ENCODE measurements around the gene IL11. TPM values are rescaled to one million over a fixed set of nuclear protein-coding genes. Genes with fewer than 3 reads are reported as not detected.
"Not testable (repeated sequence)": the region's sequence is repeated elsewhere in the genome, so short reads cannot be mapped to it uniquely, and the experiment has no call there.

The IL11 gene
- total and polyA plus RNA-seq, 4 donors, result 0.26 to 0.74 (median 0.41) TPM; not detected in 1

GRCh38 chr19:55333870-55334269 is 36.4 kb downstream of the IL11 start:
- DNase-seq, result no peak
- no peaks in the 10 kb centered on the region for H3K9me3 ChIP-seq (ENCODE audit: control insufficient read depth in 4 of 4, insufficient read depth in 3 of 4, low read length in 3 of 4)
- no peak for ATAC-seq (ENCODE audit: insufficient read depth, low FRiP score)
- no peak overlapping the region for H3K27ac ChIP-seq (ENCODE audit: low read depth in 1 of 2, low read length in 1 of 2)
- no peak overlapping the region for H3K4me3 ChIP-seq
- H3K36me3 ChIP-seq (ENCODE audit: control insufficient read depth in 4 of 4, insufficient read depth in 4 of 4, low read length in 4 of 4), result no peaks in the 10 kb centered on the region
- peaks cover 0 to 5% (median 3%) of the 10 kb centered on the region in 5 donors for H3K4me1 ChIP-seq (ENCODE audit: control insufficient read depth in 5 of 5, insufficient read depth in 5 of 5, low read length in 5 of 5)
- H3K9ac ChIP-seq (ENCODE audit: insufficient read depth in 1 of 2, low read length in 2 of 2), result no peak overlapping the region
- TF ChIP-seq CTCF (IDR thresholded peaks at IDR 0.05; ENCODE audit: control extremely low read depth, extremely low read depth), result no peak
- peaks cover 0 to 4% (median 0%) of the 10 kb centered on the region in 3 donors for H3K27me3 ChIP-seq (ENCODE audit: control insufficient read depth in 3 of 3, insufficient read depth in 3 of 3, low read length in 2 of 3)
- WGBS, 2 donors, result 74 to 90% methylated on average over 11 of the region's 11 CpGs

GRCh38 chr19:55329791-55330190 is 40.5 kb downstream of the IL11 start:
- 83 to 86% methylated on average over 6 of the region's 6 CpGs for WGBS, 2 donors
- not testable (repeated sequence) for H3K9ac ChIP-seq (ENCODE audit: insufficient read depth in 1 of 2, low read length in 2 of 2); H3K4me3 ChIP-seq; H3K27me3 ChIP-seq (ENCODE audit: control insufficient read depth in 3 of 3, insufficient read depth in 3 of 3, low read length in 2 of 3); H3K9me3 ChIP-seq (ENCODE audit: control insufficient read depth in 4 of 4, insufficient read depth in 3 of 4, low read length in 3 of 4); H3K36me3 ChIP-seq (ENCODE audit: control insufficient read depth in 4 of 4, insufficient read depth in 4 of 4, low read length in 4 of 4); H3K4me1 ChIP-seq (ENCODE audit: control insufficient read depth in 5 of 5, insufficient read depth in 5 of 5, low read length in 5 of 5); DNase-seq; H3K27ac ChIP-seq (ENCODE audit: low read depth in 1 of 2, low read length in 1 of 2); ATAC-seq (ENCODE audit: insufficient read depth, low FRiP score)

- H3K9ac ChIP-seq (ENCODE audit: insufficient read depth in 1 of 2, low read length in 2 of 2); H3K36me3 ChIP-seq (ENCODE audit: control insufficient read depth in 4 of 4, insufficient read depth in 4 of 4, low read length in 4 of 4); H3K4me1 ChIP-seq (ENCODE audit: control insufficient read depth in 5 of 5, insufficient read depth in 5 of 5, low read length in 5 of 5); H3K27ac ChIP-seq (ENCODE audit: low read depth in 1 of 2, low read length in 1 of 2); H3K27me3 ChIP-seq (ENCODE audit: control insufficient read depth in 3 of 3, insufficient read depth in 3 of 3, low read length in 2 of 3); DNase-seq; ATAC-seq (ENCODE audit: insufficient read depth, low FRiP score); H3K9me3 ChIP-seq (ENCODE audit: control insufficient read depth in 4 of 4, insufficient read depth in 3 of 4, low read length in 3 of 4); H3K4me3 ChIP-seq: not testable (repeated sequence)
- WGBS, 2 donors, result 84 to 87% methylated on average over 4 of the region's 4 CpGs
These were observed 41.4 kb downstream of the IL11 start for GRCh38 chr19:55328774-55329318.

GRCh38 chr19:55325172-55325571 is 45.1 kb downstream of the IL11 start, which contains the start of gene TMEM150B:
Gene TMEM150B (minus strand): TSS chr19:55325341. CDS start chr19:55321036, 4,305 bp downstream.
- peak within 1 kb of the TSS in 1 of 2 donors; percentile 68 for H3K27ac ChIP-seq (ENCODE audit: low read depth in 1 of 2, low read length in 1 of 2)
- DNase-seq (no peak), ATAC-seq (ENCODE audit: insufficient read depth, low FRiP score) (no peak)
- no peak within 1 kb of the TSS for H3K9ac ChIP-seq (ENCODE audit: insufficient read depth in 1 of 2, low read length in 2 of 2)
- no peaks in the 10 kb centered on the region for H3K9me3 ChIP-seq (ENCODE audit: control insufficient read depth in 4 of 4, insufficient read depth in 3 of 4, low read length in 3 of 4)
- no peaks in the 10 kb centered on the region for H3K27me3 ChIP-seq (ENCODE audit: control insufficient read depth in 3 of 3, insufficient read depth in 3 of 3, low read length in 2 of 3)
- no peaks in the 10 kb centered on the region for H3K36me3 ChIP-seq (ENCODE audit: control insufficient read depth in 4 of 4, insufficient read depth in 4 of 4, low read length in 4 of 4)
- H3K4me1 ChIP-seq (ENCODE audit: control insufficient read depth in 5 of 5, insufficient read depth in 5 of 5, low read length in 5 of 5), result peaks cover 0 to 4% (median 0%) of the 10 kb centered on the region in 5 donors
- no peak for TF ChIP-seq CTCF (IDR thresholded peaks at IDR 0.05; ENCODE audit: control extremely low read depth, extremely low read depth)
- 47 to 69% methylated on average over 14 of the region's 14 CpGs for WGBS, 2 donors
- no peak within 1 kb of the TSS for H3K4me3 ChIP-seq
